Esophagus muscularis mucosa (tissue), 4 donors: ENCODE results near the gene SLC39A13. TPM values are rescaled to one million over a fixed set of nuclear protein-coding genes. Genes with fewer than 3 reads are reported as not detected.

Experiments
- DNase-seq: peaks from one replicate; pipeline ENCODE4 v3.0.0-alpha.2; 2017; ENCODE audit errors: extremely low spot score
- H3K27ac ChIP-seq, 4 donors: fragments of 200-600 bp; sonication (generic); replicated peaks in 1 of 4; 1 replicate in 3 of 4; 2 replicates in 1 of 4; pipeline ENCODE4 v1.5.1; 2016 to 2019; ENCODE audit warnings: mild to moderate bottlenecking in 1 of 4
- H3K27me3 ChIP-seq, 4 donors: fragments of 200-600 bp; sonication (generic); one replicate each; pipeline versions ENCODE4 v1.5.1 to v1.6.0; 2016 to 2019
- H3K36me3 ChIP-seq, 4 donors: fragments of 200-600 bp; sonication (generic); one replicate each; pipeline ENCODE4 v1.5.1; 2016 to 2019
- H3K4me1 ChIP-seq, 4 donors: fragments of 200-600 bp; sonication (generic); one replicate each; pipeline ENCODE4 v1.5.1; 2016 to 2019
- H3K4me3 ChIP-seq, 4 donors: fragments of 200-600 bp; sonication (generic); 1 replicate in 2 of 4; 2 replicates in 2 of 4; pipeline ENCODE4 v1.5.1; 2016 to 2019; ENCODE audit warnings: mild to moderate bottlenecking in 4 of 4, moderate library complexity in 1 of 4
- H3K9me3 ChIP-seq, 4 donors: fragments of 200-600 bp; sonication (generic); 1 replicate in 3 of 4; 2 replicates in 1 of 4; pipeline ENCODE4 v1.5.1; 2016 to 2019
- EP300 ChIP-seq: sonication (generic); formaldehyde crosslinking; IDR thresholded peaks from one replicate; pipeline ENCODE4 v1.6.1; 2017; ENCODE audit warnings: antibody characterized with exemption
- POLR2A ChIP-seq: fragments of 450-650 bp; IDR thresholded peaks from one replicate; pipeline ENCODE4 v1.6.1; 2017; ENCODE audit warnings: antibody characterized with exemption, moderate library complexity, mild to moderate bottlenecking, low read depth
- POLR2AphosphoS5 ChIP-seq, 2 donors: sonication (generic); formaldehyde crosslinking; IDR thresholded peaks; one replicate each; pipeline ENCODE4 v1.6.1; 2017; ENCODE audit warnings: antibody characterized with exemption in 2 of 2
- WGBS: methylation state at CpG from one replicate; pipeline ENCODE4 v1.1.5; 2018; 5-methylcytosine and 5-hydroxymethylcytosine counted together
- intact Hi-C: fragments of 100-400 bp; cut with DNase I; formaldehyde crosslinking; loops from one replicate; pipeline ENCODE4 v1.15.1; 2023
- small RNA-seq, 3 donors: library from RNA; depleted of rRNA; stranded (forward); fragments of <200 nt; gene quantifications; one replicate each; pipeline ENCODE3, GENCODE V24; 2016
- total RNA-seq, 4 donors: library from RNA; depleted of rRNA; stranded (reverse); fragments of >200 nt; gene quantifications; one replicate each; pipeline versions ENCODE4 v1.1.0 to v1.2.1, GENCODE V29; 2016
- TF ChIP-seq, protein P1 (sequence below), 3 experiments: fragments of 200-600 bp in 2 of 3; fragments of 450-650 bp in 1 of 3; sonication (generic) in 2 of 3; IDR thresholded peaks; one replicate each; pipeline ENCODE4 v1.5.1; 2017 to 2019; ENCODE audit warnings: antibody characterized with exemption in 3 of 3, mild to moderate bottlenecking in 2 of 3, moderate library complexity in 1 of 3

SLC39A13 gene
- total RNA-seq, 4 donors from 2014 or later = 91.9 to 251 (median 129) TPM

- no peaks in the 10 kb centered on the region for H3K27me3 ChIP-seq
- TF ChIP-seq EP300 = no peak
- TF ChIP-seq POLR2AphosphoS5 (IDR thresholded peaks at IDR 0.05) = no peak
- TF ChIP-seq, protein P1, sequence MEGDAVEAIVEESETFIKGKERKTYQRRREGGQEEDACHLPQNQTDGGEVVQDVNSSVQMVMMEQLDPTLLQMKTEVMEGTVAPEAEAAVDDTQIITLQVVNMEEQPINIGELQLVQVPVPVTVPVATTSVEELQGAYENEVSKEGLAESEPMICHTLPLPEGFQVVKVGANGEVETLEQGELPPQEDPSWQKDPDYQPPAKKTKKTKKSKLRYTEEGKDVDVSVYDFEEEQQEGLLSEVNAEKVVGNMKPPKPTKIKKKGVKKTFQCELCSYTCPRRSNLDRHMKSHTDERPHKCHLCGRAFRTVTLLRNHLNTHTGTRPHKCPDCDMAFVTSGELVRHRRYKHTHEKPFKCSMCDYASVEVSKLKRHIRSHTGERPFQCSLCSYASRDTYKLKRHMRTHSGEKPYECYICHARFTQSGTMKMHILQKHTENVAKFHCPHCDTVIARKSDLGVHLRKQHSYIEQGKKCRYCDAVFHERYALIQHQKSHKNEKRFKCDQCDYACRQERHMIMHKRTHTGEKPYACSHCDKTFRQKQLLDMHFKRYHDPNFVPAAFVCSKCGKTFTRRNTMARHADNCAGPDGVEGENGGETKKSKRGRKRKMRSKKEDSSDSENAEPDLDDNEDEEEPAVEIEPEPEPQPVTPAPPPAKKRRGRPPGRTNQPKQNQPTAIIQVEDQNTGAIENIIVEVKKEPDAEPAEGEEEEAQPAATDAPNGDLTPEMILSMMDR (IDR thresholded peaks at IDR 0.05) = no peak
- TF ChIP-seq POLR2A = no peak
- peaks cover 0 to 56% (median 22%) of the 10 kb centered on the region in 4 donors for H3K36me3 ChIP-seq
- H3K4me1 ChIP-seq = peaks cover 32 to 52% (median 48%) of the 10 kb centered on the region in 4 donors
- no peak for DNase-seq
- intact Hi-C loops = no loop called here
- peak overlapping the region in 1 of 4 donors; percentile 36 for H3K27ac ChIP-seq
- no peak overlapping the region for H3K4me3 ChIP-seq
- H3K9me3 ChIP-seq = no peaks in the 10 kb centered on the region
- 85% methylated on average over 5 of the region's 5 CpGs for WGBS
Measured at GRCh38 chr11:47464483-47464882, 56.1 kb downstream of the SLC39A13 start.

Small RNAs within 50 kb of the gene (small RNA-seq; reads per million reads assigned to genes)
- gene MIR4487 = 0 reads per million in 3 donors

Other genes starting within 250 kb of the SLC39A13 start
- 100 to 1,000 TPM in 3 of 4 donors, 10 to 100 TPM in 1; 92.5 to 141 (median 120) TPM for gene ARFGAP2, start 231.7 kb upstream of the SLC39A13 start, total RNA-seq
- 10 to 100 TPM; 43.6 to 89.9 (median 56.0) TPM for gene PACSIN3, start 222.2 kb upstream of the SLC39A13 start, total RNA-seq
- 10 to 100 TPM; 22.6 to 37.8 (median 25.4) TPM for gene DDB2, start 193.6 kb upstream of the SLC39A13 start, total RNA-seq
- gene ACP2, start 159.8 kb upstream of the SLC39A13 start, total RNA-seq = 10 to 100 TPM; 19.5 to 42.7 (median 28.6) TPM
- gene NR1H3, start 150.6 kb upstream of the SLC39A13 start, total RNA-seq = 10 to 100 TPM; 14.5 to 26.2 (median 18.1) TPM
- 10 to 100 TPM; 27.8 to 35.4 (median 32.7) TPM for gene MADD, start 138.5 kb upstream of the SLC39A13 start, total RNA-seq
- under 1 TPM in 2 of 4 donors, not detected in 2; 0.06 to 0.17 TPM for gene MYBPC3, start 55.9 kb upstream of the SLC39A13 start, total RNA-seq
- 10 to 100 TPM; 17.6 to 34.6 (median 20.5) TPM for gene SPI1, start 30.0 kb upstream of the SLC39A13 start, total RNA-seq
- gene PSMC3, start 17.8 kb downstream of the SLC39A13 start, total RNA-seq = 100 to 1,000 TPM; 163 to 197 (median 182) TPM
- gene RAPSN, start 40.5 kb downstream of the SLC39A13 start, total RNA-seq = 1 to 10 TPM in 1 of 4 donors, under 1 TPM in 3; 0.42 to 1.4 (median 0.70) TPM
- 100 to 1,000 TPM in 2 of 4 donors, 10 to 100 TPM in 2; 69.6 to 151 (median 99.3) TPM for gene CELF1, start 144.5 kb downstream of the SLC39A13 start, total RNA-seq
- 10 to 100 TPM; 63.0 to 96.4 (median 79.6) TPM for gene PTPMT1, start 157.0 kb downstream of the SLC39A13 start, total RNA-seq
- 10 to 100 TPM; 18.7 to 31.2 (median 24.8) TPM for gene KBTBD4, start 170.4 kb downstream of the SLC39A13 start, total RNA-seq
- gene NDUFS3, start 170.5 kb downstream of the SLC39A13 start, total RNA-seq = 10 to 100 TPM; 53.5 to 76.7 (median 72.0) TPM
- gene FAM180B, start 178.1 kb downstream of the SLC39A13 start, total RNA-seq = under 1 TPM in 2 of 4 donors, not detected in 2; 0.66 to 0.80 TPM
- gene C1QTNF4, start 185.8 kb downstream of the SLC39A13 start, total RNA-seq = 1 to 10 TPM; 1.6 to 2.2 (median 1.7) TPM
- 10 to 100 TPM; 32.5 to 40.6 (median 37.6) TPM for gene MTCH2, start 234.0 kb downstream of the SLC39A13 start, total RNA-seq